Stimulated activated effector memory CD8-positive, alpha-beta T cell treated with anti-CD3 and anti-CD28 coated beads, Interleukin-12 subunit alpha, Interleukin-12 subunit beta, amount 100 ng/mL, for 72 hours (primary cell): ENCODE data around the gene FER.

ENCODE experiments used
- ATAC-seq: fragments of 150-1000 bp; cut with Tn5 transposase; 2 replicates; pipeline ENCODE4 v1.10.0; 2021
- DNase-seq, 2 donors: peaks; one replicate each; pipeline ENCODE4 v3.0.0; 2021 to 2022; ENCODE audit warnings: low spot score in 2 of 2
- H3K27ac Mint-ChIP-seq: one replicate; pipeline ENCODE4 v1.8.0; 2022; ENCODE audit warnings: mild to moderate bottlenecking, mixed read lengths
- H3K36me3 Mint-ChIP-seq: one replicate; pipeline ENCODE4 v1.8.0; 2022; ENCODE audit warnings: mild to moderate bottlenecking, mixed read lengths
- H3K4me1 Mint-ChIP-seq: one replicate; pipeline ENCODE4 v1.8.0; 2022; ENCODE audit warnings: mixed read lengths
- H3K4me3 Mint-ChIP-seq: one replicate; pipeline ENCODE4 v1.8.0; 2022; ENCODE audit warnings: mild to moderate bottlenecking, mixed read lengths
- H3K9me3 Mint-ChIP-seq: one replicate; pipeline ENCODE4 v1.8.0; 2022; ENCODE audit warnings: mixed read lengths

Gene FER

DNA sequence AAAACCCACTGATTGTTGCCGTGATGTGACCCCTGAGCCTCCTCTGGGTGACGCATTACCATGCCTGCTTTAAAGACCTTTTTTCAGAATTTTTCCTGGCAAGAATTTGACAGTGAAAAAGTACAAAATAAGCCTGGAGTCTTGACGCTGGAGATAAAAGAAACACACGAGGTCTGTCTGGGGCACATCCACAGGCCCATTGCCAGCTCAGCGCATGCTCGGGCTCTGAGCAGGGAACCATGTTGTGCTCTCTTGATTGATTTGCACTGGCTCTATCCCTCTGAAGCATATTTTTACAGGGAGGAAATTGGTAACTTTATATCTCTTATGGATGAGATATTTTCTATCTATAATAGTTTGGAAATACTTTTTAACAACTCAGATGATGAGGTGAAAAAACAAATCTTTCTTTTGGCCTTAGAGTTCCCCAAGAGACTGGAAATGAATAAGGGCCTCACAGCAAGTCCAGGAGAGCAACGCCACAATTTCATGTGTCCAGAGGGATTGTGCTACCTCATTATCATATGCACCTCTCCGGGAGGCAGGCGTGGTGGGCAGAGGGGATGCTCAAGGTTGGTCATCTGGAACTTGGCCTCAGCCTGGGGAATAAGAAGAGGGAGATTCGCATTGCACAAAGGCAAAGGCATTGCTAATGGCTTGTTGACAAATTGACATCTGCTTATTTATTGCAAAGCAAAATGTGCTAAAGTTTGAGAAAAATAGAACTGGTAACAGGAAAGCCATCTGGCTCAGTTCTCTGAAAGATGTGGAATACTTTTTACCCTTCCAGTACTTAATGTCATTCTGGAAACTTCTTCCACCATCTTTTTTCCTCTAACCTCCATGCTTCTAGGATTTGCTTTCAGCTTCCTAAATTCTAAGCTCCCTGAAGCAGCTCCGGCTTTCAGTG is 478.3 kb downstream of the FER start:
- H3K27ac Mint-ChIP-seq, result no peak overlapping the region
- no peak for DNase-seq
- H3K9me3 Mint-ChIP-seq, result no peaks in the 10 kb centered on the region
- H3K36me3 Mint-ChIP-seq, result no peaks in the 10 kb centered on the region
- no peak overlapping the region for H3K4me3 Mint-ChIP-seq
- H3K4me1 Mint-ChIP-seq, result no peaks in the 10 kb centered on the region
- no peak for ATAC-seq

DNA sequence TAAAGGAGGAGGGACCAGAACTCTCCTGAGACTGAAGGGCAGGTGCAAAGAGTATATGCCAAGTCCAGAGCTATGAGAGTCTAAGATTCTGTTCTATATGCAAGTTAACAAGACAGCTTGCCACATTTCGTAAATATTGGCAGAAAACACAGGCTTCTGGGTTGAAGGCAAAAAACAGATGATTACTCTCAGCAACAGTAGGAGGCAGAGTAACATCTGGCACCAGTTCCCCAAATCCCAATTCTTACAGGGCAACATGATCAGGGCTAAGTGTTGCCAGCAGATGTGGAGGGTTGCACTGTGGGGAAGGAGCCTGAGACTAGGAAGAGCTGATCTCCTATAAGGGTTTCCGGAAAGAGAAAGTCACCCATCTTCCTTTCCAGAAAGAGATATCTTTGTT is 482.7 kb downstream of the FER start:
- ATAC-seq (no peak), DNase-seq (no peak)
- H3K36me3 Mint-ChIP-seq, result no peaks in the 10 kb centered on the region
- peaks cover 4% of the 10 kb centered on the region for H3K9me3 Mint-ChIP-seq
- no peaks in the 10 kb centered on the region for H3K4me1 Mint-ChIP-seq
- no peak overlapping the region for H3K4me3 Mint-ChIP-seq
- no peak overlapping the region for H3K27ac Mint-ChIP-seq

DNA sequence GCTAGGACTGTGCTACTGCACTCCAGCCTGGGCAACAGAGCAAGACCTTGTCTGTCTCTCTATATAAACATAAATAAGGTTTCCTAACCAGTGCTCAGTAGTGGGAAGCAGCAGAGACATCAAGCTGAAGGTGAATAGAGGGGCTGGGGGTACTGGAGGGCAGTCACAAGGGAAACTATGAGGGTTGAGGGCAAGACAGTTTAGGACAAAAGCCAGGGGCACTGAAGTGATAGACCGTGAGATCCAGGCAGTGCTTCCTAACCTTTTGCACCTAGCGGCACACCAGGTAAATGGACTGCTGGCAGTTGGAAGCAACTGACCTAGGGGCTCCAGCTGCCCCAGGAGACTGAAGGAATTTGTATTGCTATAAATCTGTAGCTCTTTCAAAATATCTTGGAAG is 483.6 kb downstream of the FER start:
- ATAC-seq (no peak), DNase-seq (no peak)
- Mint-ChIP-seq H3K9me3 (peaks cover 9% of the 10 kb centered on the region), H3K4me3 (no peak overlapping the region), H3K27ac (no peak overlapping the region), H3K36me3 (no peaks in the 10 kb centered on the region), H3K4me1 (no peaks in the 10 kb centered on the region)

DNA sequence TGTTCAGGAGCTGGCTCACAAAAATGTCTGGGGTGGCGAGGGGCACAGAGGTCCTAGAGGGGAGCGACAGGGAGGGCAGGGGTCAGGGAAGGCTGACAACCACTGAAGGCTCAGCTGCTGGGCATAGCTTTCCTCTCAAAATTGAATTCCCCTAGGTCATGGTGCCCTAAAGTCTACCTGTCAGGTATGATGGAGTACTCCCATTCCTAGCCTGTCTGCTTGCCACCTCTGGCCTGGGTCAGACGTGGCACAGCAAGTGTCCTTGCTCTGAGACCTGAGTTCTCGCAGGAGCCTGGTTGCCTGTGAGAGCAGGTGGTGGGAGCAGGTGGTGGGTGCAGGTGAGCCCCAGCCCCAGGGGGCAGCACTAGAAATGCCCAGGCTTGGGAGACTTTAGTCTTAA is 486.7 kb downstream of the FER start:
- peaks cover 11% of the 10 kb centered on the region for H3K9me3 Mint-ChIP-seq
- no peak overlapping the region for H3K27ac Mint-ChIP-seq
- ATAC-seq (no peak), DNase-seq (no peak)
- no peak overlapping the region for H3K4me3 Mint-ChIP-seq
- H3K36me3 Mint-ChIP-seq, result no peaks in the 10 kb centered on the region
- peaks cover 5% of the 10 kb centered on the region for H3K4me1 Mint-ChIP-seq

DNA sequence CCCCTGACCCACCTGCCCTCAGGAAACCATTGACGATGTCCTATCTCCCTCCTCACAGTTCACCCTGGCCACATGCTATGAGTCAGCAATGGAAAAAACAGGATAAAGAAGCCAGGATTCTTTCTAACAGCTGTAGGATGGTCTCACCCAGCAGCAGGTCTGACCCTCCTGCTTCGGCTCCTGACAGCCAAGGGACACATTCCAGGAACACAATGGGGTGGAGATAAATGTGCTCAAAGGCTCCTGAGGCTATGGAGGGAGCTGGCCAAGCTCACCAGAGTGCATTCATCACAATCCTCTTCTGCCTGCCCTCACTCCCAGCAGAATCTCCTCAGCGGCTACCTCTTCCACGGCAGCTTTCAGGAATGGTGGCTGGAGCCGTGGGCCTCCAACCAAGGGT is 491.8 kb downstream of the FER start:
- Mint-ChIP-seq H3K27ac (no peak overlapping the region), H3K4me1 (peaks cover 5% of the 10 kb centered on the region), H3K4me3 (no peak overlapping the region), H3K9me3 (peaks cover 11% of the 10 kb centered on the region), H3K36me3 (no peaks in the 10 kb centered on the region)
- DNase-seq (no peak), ATAC-seq (no peak)

DNA sequence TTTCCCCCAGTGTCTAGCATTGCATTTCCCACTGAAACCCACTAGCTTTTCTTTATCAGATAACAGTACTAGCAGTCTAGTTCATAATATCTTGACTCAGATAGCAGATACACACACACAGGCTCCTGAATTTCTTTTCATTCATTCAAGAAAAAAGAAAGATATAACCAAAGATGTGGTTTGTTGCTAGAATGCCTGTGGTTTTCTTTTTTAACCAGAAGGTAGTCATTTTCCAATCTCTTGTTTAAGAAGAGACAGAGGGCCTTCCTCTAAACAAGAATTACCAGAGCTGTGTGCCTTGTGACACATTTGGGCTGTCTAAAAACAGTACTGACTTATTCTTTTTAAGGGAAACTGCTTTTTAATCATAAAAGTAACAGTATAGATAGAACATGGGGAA is 494.8 kb downstream of the FER start:
- ATAC-seq, result peak; percentile 76

DNA sequence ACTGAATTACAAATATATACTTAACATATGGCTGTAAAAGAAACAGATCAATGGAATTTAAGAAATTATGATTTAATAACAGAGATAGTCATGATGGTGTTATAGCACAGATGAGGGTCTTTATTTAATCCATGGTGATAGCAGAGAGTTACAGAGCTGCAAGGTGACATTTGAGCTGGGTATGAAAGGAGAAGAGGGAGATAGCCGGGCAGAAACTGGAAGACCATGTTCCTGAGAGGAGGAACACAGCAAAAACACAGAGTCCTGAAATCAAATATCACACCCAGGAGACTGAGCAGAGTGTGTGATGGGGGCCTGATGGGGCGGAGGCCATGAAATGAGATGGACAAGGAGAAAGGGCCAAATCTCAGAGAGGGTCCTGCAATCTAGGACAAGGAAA is 498.7 kb downstream of the FER start:
- H3K36me3 Mint-ChIP-seq, result no peaks in the 10 kb centered on the region
- ATAC-seq, result no peak

More for the DNA sequence above, 494.8 kb downstream of the FER start:
- H3K9me3 Mint-ChIP-seq, result peaks cover 10% of the 10 kb centered on the region
- no peak overlapping the region for H3K4me3 Mint-ChIP-seq
- H3K36me3 Mint-ChIP-seq, result no peaks in the 10 kb centered on the region
- no peak for DNase-seq
- no peak overlapping the region for H3K27ac Mint-ChIP-seq
- peaks cover 5% of the 10 kb centered on the region for H3K4me1 Mint-ChIP-seq

More for the DNA sequence above, 498.7 kb downstream of the FER start:
- Mint-ChIP-seq H3K4me3 (no peak overlapping the region), H3K4me1 (no peaks in the 10 kb centered on the region), H3K27ac (no peak overlapping the region), H3K9me3 (peaks cover 10% of the 10 kb centered on the region)
- no peak for DNase-seq
